HT1080 (cell line): ENCODE results near the gene CSTPP1. TPM values are rescaled to one million over a fixed set of nuclear protein-coding genes. Genes with fewer than 3 reads are reported as not detected.

ENCODE experiments used
- DNase-seq: peaks from one replicate; pipeline ENCODE4 v3.0.0-alpha.2; 2015; ENCODE audit warnings: low read depth
- total RNA-seq: library from RNA; depleted of rRNA; stranded (reverse); fragments of >200 nt; shearing (Covaris generic); gene quantifications from 2 replicates; pipeline ENCODE4 v1.2.3, GENCODE V29; 2014

The CSTPP1 gene
- total RNA-seq, 1 experiment from 2014 or later, result 16.2 TPM

GRCh38 chr11:47127213-47127612 is 190.7 kb downstream of the CSTPP1 start:
- no peak for DNase-seq

GRCh38 chr11:47130543-47130942 is 194.0 kb downstream of the CSTPP1 start:
- DNase-seq, result no peak

GRCh38 chr11:47131136-47131535 is 194.6 kb downstream of the CSTPP1 start:
- no peak for DNase-seq

- DNase-seq, result no peak
Observed at GRCh38 chr11:47132490-47132889, 195.9 kb downstream of the CSTPP1 start.

- no peak for DNase-seq
Observed at GRCh38 chr11:47132981-47133380, 196.4 kb downstream of the CSTPP1 start.

- no peak for DNase-seq
Observed at GRCh38 chr11:47136327-47136726, 199.8 kb downstream of the CSTPP1 start.

- DNase-seq, result no peak
Observed at GRCh38 chr11:47136921-47137320, 200.4 kb downstream of the CSTPP1 start.

GRCh38 chr11:47137476-47137875 is 200.9 kb downstream of the CSTPP1 start:
- no peak for DNase-seq

- DNase-seq, result no peak
Observed at GRCh38 chr11:47139878-47140277, 203.3 kb downstream of the CSTPP1 start.

GRCh38 chr11:47143322-47143721 is 206.8 kb downstream of the CSTPP1 start:
- DNase-seq, result peak; percentile 59

GRCh38 chr11:47144541-47144940 is 208.0 kb downstream of the CSTPP1 start:
- DNase-seq, result no peak

- DNase-seq, result no peak
Observed at GRCh38 chr11:47147250-47147649, 210.7 kb downstream of the CSTPP1 start.

GRCh38 chr11:47147681-47148080 is 211.1 kb downstream of the CSTPP1 start:
- no peak for DNase-seq

GRCh38 chr11:47148270-47148669 is 211.7 kb downstream of the CSTPP1 start:
- DNase-seq, result no peak

GRCh38 chr11:47148903-47149531 is 212.5 kb downstream of the CSTPP1 start:
- DNase-seq, result no peak

- DNase-seq, result no peak
Observed at GRCh38 chr11:47149782-47150181, 213.2 kb downstream of the CSTPP1 start.

GRCh38 chr11:47152126-47152952 is 215.8 kb downstream of the CSTPP1 start:
- DNase-seq, result no peak

- DNase-seq, result peak; percentile 69
Observed at GRCh38 chr11:47152953-47153950, 216.7 kb downstream of the CSTPP1 start.

- DNase-seq, result no peak
Observed at GRCh38 chr11:47154616-47155570, 218.3 kb downstream of the CSTPP1 start.

GRCh38 chr11:47155879-47156278 is 219.3 kb downstream of the CSTPP1 start:
- no peak for DNase-seq
